Suprapubic skin (tissue), 4 donors: ENCODE measurements around the gene MAP3K20. TPM values are rescaled to one million over a fixed set of nuclear protein-coding genes. Genes with fewer than 3 reads are reported as not detected.
"Not testable (repeated sequence)": the region's sequence is repeated elsewhere in the genome, so short reads cannot be mapped to it uniquely, and the experiment has no call there.

Experiments
- DNase-seq, 2 donors: peaks; one replicate each; pipeline ENCODE4 v3.0.0-alpha.2; 2019; ENCODE audit warnings: low spot score in 2 of 2
- H3K27ac ChIP-seq: fragments of 200-600 bp; sonication (generic); one replicate; pipeline ENCODE4 v1.5.1; 2019
- H3K27me3 ChIP-seq: fragments of 200-600 bp; sonication (generic); one replicate; pipeline ENCODE4 v1.5.1; 2019
- H3K36me3 ChIP-seq: fragments of 200-600 bp; sonication (generic); one replicate; pipeline ENCODE4 v1.5.1; 2019
- H3K4me1 ChIP-seq: fragments of 200-600 bp; sonication (generic); one replicate; pipeline ENCODE4 v1.5.1; 2019
- H3K4me3 ChIP-seq: fragments of 200-600 bp; sonication (generic); one replicate; pipeline ENCODE4 v1.5.1; 2019; ENCODE audit warnings: mild to moderate bottlenecking
- H3K9me3 ChIP-seq: fragments of 200-600 bp; sonication (generic); one replicate; pipeline ENCODE4 v1.5.1; 2019
- EP300 ChIP-seq: sonication (generic); formaldehyde crosslinking; IDR thresholded peaks from one replicate; pipeline ENCODE4 v1.6.1; 2017; ENCODE audit warnings: antibody characterized with exemption
- POLR2A ChIP-seq, 2 donors: fragments of 450-650 bp; IDR thresholded peaks; one replicate each; pipeline ENCODE4 v1.6.1; 2017; ENCODE audit warnings: antibody characterized with exemption in 2 of 2, mild to moderate bottlenecking in 2 of 2, moderate library complexity in 2 of 2
- POLR2AphosphoS5 ChIP-seq, 3 donors: sonication (generic); formaldehyde crosslinking; IDR thresholded peaks; one replicate each; pipeline ENCODE4 v1.6.1; 2017; ENCODE audit warnings: antibody characterized with exemption in 3 of 3
- WGBS: methylation state at CpG from one replicate; pipeline ENCODE4 v1.1.5; 2018; 5-methylcytosine and 5-hydroxymethylcytosine counted together
- total RNA-seq, 4 donors: library from RNA; depleted of rRNA; stranded (reverse); fragments of >200 nt; gene quantifications; one replicate each; pipeline ENCODE4 v1.1.0, GENCODE V29; 2016
- TF ChIP-seq, protein P1 (sequence below), 2 donors: fragments of 200-600 bp in 1 of 2; fragments of 450-650 bp in 1 of 2; sonication (generic) in 1 of 2; IDR thresholded peaks; one replicate each; pipeline ENCODE4 v1.5.1; 2016 to 2019; ENCODE audit warnings: antibody characterized with exemption in 2 of 2, mild to moderate bottlenecking in 1 of 2, moderate library complexity in 1 of 2

Gene MAP3K20
- total RNA-seq, 4 donors from 2014 or later = 26.2 to 40.3 (median 33.6) TPM

- Histone ChIP-seq H3K27me3 (no peaks in the 10 kb centered on the region), H3K4me1 (no peaks in the 10 kb centered on the region), H3K9me3 (no peaks in the 10 kb centered on the region), H3K36me3 (no peaks in the 10 kb centered on the region), H3K4me3 (no peak overlapping the region), H3K27ac (no peak overlapping the region)
- TF ChIP-seq EP300 (no peak), POLR2AphosphoS5 (IDR thresholded peaks at IDR 0.05) (no peak), POLR2A (IDR thresholded peaks at IDR 0.05) (no peak)
- TF ChIP-seq, protein P1, sequence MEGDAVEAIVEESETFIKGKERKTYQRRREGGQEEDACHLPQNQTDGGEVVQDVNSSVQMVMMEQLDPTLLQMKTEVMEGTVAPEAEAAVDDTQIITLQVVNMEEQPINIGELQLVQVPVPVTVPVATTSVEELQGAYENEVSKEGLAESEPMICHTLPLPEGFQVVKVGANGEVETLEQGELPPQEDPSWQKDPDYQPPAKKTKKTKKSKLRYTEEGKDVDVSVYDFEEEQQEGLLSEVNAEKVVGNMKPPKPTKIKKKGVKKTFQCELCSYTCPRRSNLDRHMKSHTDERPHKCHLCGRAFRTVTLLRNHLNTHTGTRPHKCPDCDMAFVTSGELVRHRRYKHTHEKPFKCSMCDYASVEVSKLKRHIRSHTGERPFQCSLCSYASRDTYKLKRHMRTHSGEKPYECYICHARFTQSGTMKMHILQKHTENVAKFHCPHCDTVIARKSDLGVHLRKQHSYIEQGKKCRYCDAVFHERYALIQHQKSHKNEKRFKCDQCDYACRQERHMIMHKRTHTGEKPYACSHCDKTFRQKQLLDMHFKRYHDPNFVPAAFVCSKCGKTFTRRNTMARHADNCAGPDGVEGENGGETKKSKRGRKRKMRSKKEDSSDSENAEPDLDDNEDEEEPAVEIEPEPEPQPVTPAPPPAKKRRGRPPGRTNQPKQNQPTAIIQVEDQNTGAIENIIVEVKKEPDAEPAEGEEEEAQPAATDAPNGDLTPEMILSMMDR (IDR thresholded peaks at IDR 0.05) = no peak
- 63% methylated on average over 4 of the region's 4 CpGs for WGBS
- no peak for DNase-seq
Measured at GRCh38 chr2:173291412-173291811, 215.8 kb downstream of the MAP3K20 start.

DNA sequence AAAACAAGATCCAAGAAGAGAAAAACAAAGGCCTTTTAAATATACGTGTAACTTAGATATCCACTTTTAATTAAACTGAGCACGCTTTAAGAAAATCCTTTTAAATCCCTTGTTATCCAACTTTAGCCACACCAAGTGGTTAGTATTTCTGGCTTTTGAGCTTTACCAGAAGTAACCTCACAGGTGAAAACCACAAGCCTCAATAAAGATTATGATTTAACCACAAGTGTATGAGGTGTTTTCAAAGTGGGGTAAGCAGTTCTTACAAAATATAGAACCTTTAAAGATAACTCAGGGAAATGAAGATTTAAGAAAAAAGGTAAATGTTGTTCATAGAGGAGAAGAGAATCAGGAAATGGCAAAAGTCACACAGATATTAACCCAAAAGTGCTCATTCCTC, 220.6 kb downstream of the MAP3K20 start:
- no peak for DNase-seq
- Histone ChIP-seq H3K4me3 (no peak overlapping the region), H3K9me3 (peaks cover 22% of the 10 kb centered on the region), H3K4me1 (no peaks in the 10 kb centered on the region), H3K36me3 (no peaks in the 10 kb centered on the region), H3K27ac (no peak overlapping the region), H3K27me3 (no peaks in the 10 kb centered on the region)
- WGBS = 88% methylated on average over 2 of the region's 2 CpGs
- no peak for TF ChIP-seq POLR2AphosphoS5 (IDR thresholded peaks at IDR 0.05)
- no peak for TF ChIP-seq EP300
- TF ChIP-seq POLR2A (IDR thresholded peaks at IDR 0.05) = no peak
- TF ChIP-seq, protein P1 (IDR thresholded peaks at IDR 0.05) = no peak

- Histone ChIP-seq H3K4me3 (no peak overlapping the region), H3K27ac (no peak overlapping the region), H3K4me1 (no peaks in the 10 kb centered on the region), H3K27me3 (no peaks in the 10 kb centered on the region), H3K9me3 (peaks cover 22% of the 10 kb centered on the region), H3K36me3 (no peaks in the 10 kb centered on the region)
- WGBS = 96% methylated on average over 5 of the region's 5 CpGs
- DNase-seq = no peak
- TF ChIP-seq, protein P1 (IDR thresholded peaks at IDR 0.05) = no peak
- TF ChIP-seq POLR2A (IDR thresholded peaks at IDR 0.05) (no peak), EP300 (no peak), POLR2AphosphoS5 (IDR thresholded peaks at IDR 0.05) (no peak)
Measured at GRCh38 chr2:173298536-173299097, 223.0 kb downstream of the MAP3K20 start.

DNA sequence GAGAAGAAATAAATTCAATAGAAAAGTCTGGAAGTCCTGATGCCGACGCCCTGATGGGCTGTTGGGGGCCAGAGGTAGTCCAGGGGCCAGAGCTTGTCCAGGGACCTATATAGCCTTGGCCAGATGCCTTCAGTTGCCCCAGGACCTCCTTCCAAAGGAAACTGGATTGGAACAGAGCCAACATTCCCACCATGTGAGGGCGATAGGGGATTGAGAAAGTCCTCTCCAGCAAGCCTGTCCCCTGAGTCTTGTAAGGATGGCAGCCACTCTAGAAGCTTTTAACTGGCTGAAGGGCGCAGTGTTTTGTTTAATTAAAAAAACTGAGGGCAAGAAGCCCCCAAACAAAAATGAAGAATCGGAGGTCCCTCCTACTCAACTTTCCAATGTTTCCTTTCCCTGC, 224.1 kb downstream of the MAP3K20 start:
- Histone ChIP-seq H3K36me3 (no peaks in the 10 kb centered on the region), H3K9me3 (peaks cover 22% of the 10 kb centered on the region), H3K27me3 (no peaks in the 10 kb centered on the region), H3K4me1 (no peaks in the 10 kb centered on the region), H3K4me3 (no peak overlapping the region), H3K27ac (no peak overlapping the region)
- no peak for DNase-seq
- TF ChIP-seq EP300 (no peak), POLR2A (IDR thresholded peaks at IDR 0.05) (no peak), POLR2AphosphoS5 (IDR thresholded peaks at IDR 0.05) (no peak)
- TF ChIP-seq, protein P1 (IDR thresholded peaks at IDR 0.05) = no peak
- 85% methylated on average over 5 of the region's 5 CpGs for WGBS

DNA sequence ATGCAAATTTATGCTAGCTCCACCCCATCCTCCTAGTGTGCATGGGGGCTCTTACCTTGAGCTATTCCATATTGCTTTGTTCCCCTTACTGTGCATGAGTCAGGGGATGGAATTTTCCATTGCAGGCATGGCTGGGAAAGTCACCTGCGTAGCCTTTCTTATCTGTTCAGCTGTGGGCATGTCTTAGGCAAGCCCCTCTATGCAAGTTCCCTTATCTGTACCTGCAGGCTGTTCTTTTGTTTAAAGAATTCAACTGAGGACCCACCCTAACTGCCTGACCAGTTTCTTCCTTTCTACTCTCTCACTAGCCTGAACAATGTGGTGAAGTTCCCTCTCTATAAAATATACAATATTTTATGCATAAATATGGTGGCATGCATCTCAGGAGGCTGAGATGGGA, 224.8 kb downstream of the MAP3K20 start:
- Histone ChIP-seq H3K36me3 (no peaks in the 10 kb centered on the region), H3K4me1 (no peaks in the 10 kb centered on the region), H3K27me3 (no peaks in the 10 kb centered on the region), H3K9me3 (peaks cover 22% of the 10 kb centered on the region), H3K4me3 (no peak overlapping the region), H3K27ac (no peak overlapping the region)
- TF ChIP-seq POLR2A (IDR thresholded peaks at IDR 0.05) (no peak), EP300 (no peak), POLR2AphosphoS5 (IDR thresholded peaks at IDR 0.05) (no peak)
- TF ChIP-seq, protein P1 (IDR thresholded peaks at IDR 0.05) = no peak
- DNase-seq = no peak
- 75% methylated on average over 1 of the region's 1 CpG for WGBS

- WGBS = 88% methylated on average over 4 of the region's 4 CpGs
- not testable (repeated sequence) for H3K27ac ChIP-seq, H3K4me3 ChIP-seq, H3K36me3 ChIP-seq, DNase-seq, H3K27me3 ChIP-seq, H3K4me1 ChIP-seq
- H3K9me3 ChIP-seq = peaks cover 22% of the 10 kb centered on the region
Measured at GRCh38 chr2:173301549-173301948, 225.9 kb downstream of the MAP3K20 start.
